GM12878 (cell line): Measurements from ENCODE around the gene GATAD2B. TPM values are rescaled to one million over a fixed set of nuclear protein-coding genes. Genes with fewer than 3 reads are reported as not detected.

Experiments used
- CBX5 ChIP-seq: sonication (generic); IDR thresholded peaks from 2 replicates; pipeline ENCODE4 v1.6.1; 2016; ENCODE audit warnings: low read depth, moderate library complexity, mild to moderate bottlenecking, inconsistent platforms
- CHD2 ChIP-seq: IDR thresholded peaks from 2 replicates; pipeline ENCODE4 v1.6.1; 2011; ENCODE audit warnings: low read depth, low read length, improper control_type of control experiment, borderline replicate concordance
- ESRRA ChIP-seq: IDR thresholded peaks from 2 replicates; pipeline ENCODE4 v1.6.1; 2012; ENCODE audit warnings: mild to moderate bottlenecking, low read length, improper control_type of control experiment
- GATAD2B ChIP-seq: fragments of 450-650 bp; conservative IDR thresholded peaks from 2 replicates; pipeline ENCODE4 v1.6.1; 2017; ENCODE audit warnings: low read depth, mild to moderate bottlenecking, moderate library complexity
- HDGF ChIP-seq: fragments of 450-650 bp; IDR thresholded peaks from 2 replicates; pipeline ENCODE4 v1.6.1; 2016; ENCODE audit warnings: antibody characterized with exemption
- NR2C2 ChIP-seq: IDR thresholded peaks from 2 replicates; pipeline ENCODE4 v1.6.1; 2011; ENCODE audit warnings: borderline replicate concordance, low read depth; ENCODE audit not compliant: control insufficient read depth, insufficient read length
- RBBP5 ChIP-seq: fragments of 200-600 bp; sonication (generic); conservative IDR thresholded peaks from 2 replicates; pipeline ENCODE4 v1.6.1; 2016
- SMC3 ChIP-seq: IDR thresholded peaks from 2 replicates; pipeline ENCODE4 v1.6.1; 2011; ENCODE audit warnings: low read length, improper control_type of control experiment, borderline replicate concordance
- polyA plus RNA-seq, 11 experiments: library from polyadenylated mRNA; depleted of rRNA in 4 of 11; unstranded in 6 of 11; stranded (reverse) in 5 of 11; fragments of >200 nt; fragmentation: Nextera tagmentation in 4 of 11; fragmentation: Illumina TruSeq in 1 of 11; extraction: Ambion mirVana in 4 of 11; extraction: Trizol in 1 of 11; gene quantifications; 1 replicate in 1 of 11; 2 replicates in 10 of 11; pipeline versions ENCODE4 v1.2.1 to v1.2.3, GENCODE V29; 2011 to 2016; ENCODE audit warnings: inconsistent platforms in 2 of 11, missing spikeins in 2 of 11, low read depth in 1 of 11
- total RNA-seq, 4 experiments: library from RNA; depleted of rRNA in 3 of 4; stranded (reverse); fragments of >200 nt in 3 of 4; fragmentation: Illumina TruSeq in 1 of 4; extraction: Trizol in 1 of 4; gene quantifications; 2 replicates each; pipeline versions ENCODE4 v1.2.1 to v1.2.3, GENCODE V29; 2013 to 2021
- TF ChIP-seq, protein P1 (sequence below): fragments of 450-650 bp; conservative IDR thresholded peaks from 2 replicates; pipeline ENCODE4 v1.6.1; 2017; ENCODE audit warnings: mild to moderate bottlenecking, moderate library complexity
- TF ChIP-seq, protein P2 (sequence below): fragments of 450-650 bp; IDR thresholded peaks from 2 replicates; pipeline ENCODE4 v1.6.1; 2016; ENCODE audit warnings: mild to moderate bottlenecking, moderate library complexity, borderline replicate concordance

The GATAD2B gene
- total and polyA plus RNA-seq, 10 of the 15 experiments (the other 5 are each of a cell fraction or from before 2014, with no cell fraction given) = 2.4 to 63.1 (median 8.7) TPM

DNA sequence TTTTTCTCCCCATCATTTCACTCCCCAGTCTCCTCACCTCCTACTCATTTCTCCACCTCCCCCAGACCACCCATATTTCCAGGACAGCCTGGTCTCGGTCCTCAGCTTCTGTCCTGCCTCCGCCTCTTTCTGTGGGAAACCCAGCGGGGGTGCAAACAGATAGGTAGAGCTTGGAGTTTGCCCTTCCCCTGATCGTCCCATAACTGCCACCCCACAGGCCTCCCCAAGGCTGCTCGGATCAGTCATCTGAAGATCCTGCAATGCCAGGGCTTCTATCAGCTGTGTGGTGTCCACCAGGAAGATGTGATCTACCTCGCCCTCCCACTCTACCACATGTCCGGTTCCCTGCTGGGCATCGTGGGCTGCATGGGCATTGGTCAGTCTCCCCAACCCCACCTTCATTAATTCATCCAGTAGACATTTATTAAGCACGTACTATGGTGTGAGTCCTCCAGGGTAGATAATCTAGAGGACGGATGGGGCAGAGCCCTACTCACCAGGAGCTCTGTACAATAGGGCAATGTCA is 145.9 kb downstream of the GATAD2B start (continued):
- TF ChIP-seq, protein P1, sequence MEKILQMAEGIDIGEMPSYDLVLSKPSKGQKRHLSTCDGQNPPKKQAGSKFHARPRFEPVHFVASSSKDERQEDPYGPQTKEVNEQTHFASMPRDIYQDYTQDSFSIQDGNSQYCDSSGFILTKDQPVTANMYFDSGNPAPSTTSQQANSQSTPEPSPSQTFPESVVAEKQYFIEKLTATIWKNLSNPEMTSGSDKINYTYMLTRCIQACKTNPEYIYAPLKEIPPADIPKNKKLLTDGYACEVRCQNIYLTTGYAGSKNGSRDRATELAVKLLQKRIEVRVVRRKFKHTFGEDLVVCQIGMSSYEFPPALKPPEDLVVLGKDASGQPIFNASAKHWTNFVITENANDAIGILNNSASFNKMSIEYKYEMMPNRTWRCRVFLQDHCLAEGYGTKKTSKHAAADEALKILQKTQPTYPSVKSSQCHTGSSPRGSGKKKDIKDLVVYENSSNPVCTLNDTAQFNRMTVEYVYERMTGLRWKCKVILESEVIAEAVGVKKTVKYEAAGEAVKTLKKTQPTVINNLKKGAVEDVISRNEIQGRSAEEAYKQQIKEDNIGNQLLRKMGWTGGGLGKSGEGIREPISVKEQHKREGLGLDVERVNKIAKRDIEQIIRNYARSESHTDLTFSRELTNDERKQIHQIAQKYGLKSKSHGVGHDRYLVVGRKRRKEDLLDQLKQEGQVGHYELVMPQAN = no peak
- TF ChIP-seq NR2C2 (no peak), ESRRA (no peak), CHD2 (no peak), SMC3 (no peak), RBBP5 (no peak), CBX5 (no peak), GATAD2B (no peak), HDGF (no peak)
- TF ChIP-seq, protein P2, sequence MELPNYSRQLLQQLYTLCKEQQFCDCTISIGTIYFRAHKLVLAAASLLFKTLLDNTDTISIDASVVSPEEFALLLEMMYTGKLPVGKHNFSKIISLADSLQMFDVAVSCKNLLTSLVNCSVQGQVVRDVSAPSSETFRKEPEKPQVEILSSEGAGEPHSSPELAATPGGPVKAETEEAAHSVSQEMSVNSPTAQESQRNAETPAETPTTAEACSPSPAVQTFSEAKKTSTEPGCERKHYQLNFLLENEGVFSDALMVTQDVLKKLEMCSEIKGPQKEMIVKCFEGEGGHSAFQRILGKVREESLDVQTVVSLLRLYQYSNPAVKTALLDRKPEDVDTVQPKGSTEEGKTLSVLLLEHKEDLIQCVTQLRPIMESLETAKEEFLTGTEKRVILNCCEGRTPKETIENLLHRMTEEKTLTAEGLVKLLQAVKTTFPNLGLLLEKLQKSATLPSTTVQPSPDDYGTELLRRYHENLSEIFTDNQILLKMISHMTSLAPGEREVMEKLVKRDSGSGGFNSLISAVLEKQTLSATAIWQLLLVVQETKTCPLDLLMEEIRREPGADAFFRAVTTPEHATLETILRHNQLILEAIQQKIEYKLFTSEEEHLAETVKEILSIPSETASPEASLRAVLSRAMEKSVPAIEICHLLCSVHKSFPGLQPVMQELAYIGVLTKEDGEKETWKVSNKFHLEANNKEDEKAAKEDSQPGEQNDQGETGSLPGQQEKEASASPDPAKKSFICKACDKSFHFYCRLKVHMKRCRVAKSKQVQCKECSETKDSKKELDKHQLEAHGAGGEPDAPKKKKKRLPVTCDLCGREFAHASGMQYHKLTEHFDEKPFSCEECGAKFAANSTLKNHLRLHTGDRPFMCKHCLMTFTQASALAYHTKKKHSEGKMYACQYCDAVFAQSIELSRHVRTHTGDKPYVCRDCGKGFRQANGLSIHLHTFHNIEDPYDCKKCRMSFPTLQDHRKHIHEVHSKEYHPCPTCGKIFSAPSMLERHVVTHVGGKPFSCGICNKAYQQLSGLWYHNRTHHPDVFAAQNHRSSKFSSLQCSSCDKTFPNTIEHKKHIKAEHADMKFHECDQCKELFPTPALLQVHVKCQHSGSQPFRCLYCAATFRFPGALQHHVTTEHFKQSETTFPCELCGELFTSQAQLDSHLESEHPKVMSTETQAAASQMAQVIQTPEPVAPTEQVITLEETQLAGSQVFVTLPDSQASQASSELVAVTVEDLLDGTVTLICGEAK = no peak
- TF ChIP-seq, all 136 proteins: peak for 0
